ENCODE results near the gene OR2T4.

OR2T4 gene, protein sequence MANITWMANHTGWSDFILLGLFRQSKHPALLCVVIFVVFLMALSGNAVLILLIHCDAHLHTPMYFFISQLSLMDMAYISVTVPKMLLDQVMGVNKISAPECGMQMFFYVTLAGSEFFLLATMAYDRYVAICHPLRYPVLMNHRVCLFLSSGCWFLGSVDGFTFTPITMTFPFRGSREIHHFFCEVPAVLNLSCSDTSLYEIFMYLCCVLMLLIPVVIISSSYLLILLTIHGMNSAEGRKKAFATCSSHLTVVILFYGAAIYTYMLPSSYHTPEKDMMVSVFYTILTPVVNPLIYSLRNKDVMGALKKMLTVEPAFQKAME
- total RNA-seq = 0 reads per million in 2 donors

DNA sequence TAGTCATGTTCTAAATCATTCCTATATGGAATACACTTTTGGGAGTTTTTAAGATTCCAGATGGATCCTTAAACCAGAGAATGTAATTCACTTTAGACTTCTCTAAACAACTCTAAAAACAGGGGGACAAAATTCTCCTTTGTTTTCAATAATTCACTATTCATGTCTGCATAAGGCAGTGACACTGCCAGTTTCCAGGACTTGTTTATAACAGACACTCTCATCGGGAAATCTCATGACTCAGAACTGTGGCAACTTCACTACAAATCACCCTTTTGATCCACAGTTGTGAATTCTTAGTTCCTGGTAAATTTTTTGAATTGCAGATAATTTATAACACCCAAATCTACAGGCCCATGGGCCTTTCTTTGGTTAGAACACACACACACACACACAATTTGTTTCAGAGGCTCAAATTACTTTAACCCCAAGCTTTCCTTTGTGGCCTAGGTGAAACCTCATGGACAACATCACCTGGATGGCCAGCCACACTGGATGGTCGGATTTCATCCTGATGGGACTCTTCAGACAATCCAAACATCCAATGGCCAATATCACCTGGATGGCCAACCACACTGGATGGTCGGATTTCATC lies at the start of gene OR2T4:
TSS of gene OR2T4 (plus strand) at position 545 of the 595 bp plus-strand sequence. CDS start at position 545, 0 bp downstream.
- no peak for DNase-seq

DNA sequence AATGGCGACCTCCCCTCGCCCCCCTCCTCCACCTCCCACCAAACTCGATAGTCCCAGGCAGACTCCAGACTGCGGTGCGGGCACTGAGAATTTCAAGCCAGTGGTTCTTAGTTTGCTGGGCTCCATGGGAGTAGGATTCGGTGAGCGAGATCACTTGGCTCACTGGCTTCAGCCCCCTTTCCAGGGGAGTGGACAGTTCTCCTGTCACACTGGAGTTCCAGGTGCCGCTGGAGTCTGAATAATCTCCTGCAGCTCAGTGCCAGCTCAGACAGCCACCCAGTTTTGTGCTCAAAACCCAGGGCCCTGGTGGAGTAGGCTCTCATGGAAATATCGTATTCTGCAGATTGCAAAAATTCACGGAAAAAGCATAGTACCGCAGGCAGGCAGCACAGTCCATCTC lies 44.7 kb upstream of the OR2T4 start:
- DNase-seq = no peak

DNA sequence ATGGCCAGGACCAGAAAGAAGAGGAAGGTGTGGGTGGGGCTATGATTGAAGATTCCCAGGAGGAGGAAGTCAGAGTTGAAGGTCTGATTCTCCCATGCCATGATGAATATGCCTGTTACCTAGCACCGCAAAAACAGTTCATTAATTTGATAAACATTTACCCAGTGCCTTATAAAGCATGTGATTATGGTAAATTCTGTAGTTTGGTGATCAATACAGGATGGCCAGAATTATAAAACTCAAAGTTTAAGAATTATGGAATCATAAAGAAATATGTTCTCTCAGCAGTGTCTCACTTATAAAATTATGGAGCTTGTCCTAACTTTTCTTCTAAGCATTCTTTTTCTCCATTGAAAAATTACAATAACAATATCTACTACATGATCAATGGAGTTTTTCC lies 37.0 kb upstream of the OR2T4 start, which contains the start of gene OR2M7:
TSS of gene OR2M7 (minus strand) at position 101 of the 400 bp plus-strand sequence. CDS start at position 101, 0 bp downstream.
- DNase-seq = no peak

DNA sequence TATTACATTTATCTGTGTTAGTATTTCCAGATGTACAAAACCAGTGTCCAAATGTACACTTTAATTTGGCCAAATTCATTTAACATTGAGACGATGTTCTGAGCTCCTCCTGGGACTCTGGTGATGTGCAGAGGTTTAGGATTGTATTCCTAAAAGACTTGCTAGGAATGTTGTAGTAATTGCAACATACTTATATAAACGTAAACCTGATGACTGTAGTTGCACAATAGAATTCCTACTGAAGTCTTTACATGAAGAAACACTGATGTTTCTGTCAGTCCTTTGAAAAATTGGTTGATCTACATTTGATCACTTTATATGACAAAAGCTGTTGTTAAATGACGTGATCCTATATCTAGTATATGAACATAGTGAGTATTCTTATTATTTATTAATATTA lies 18.0 kb upstream of the OR2T4 start:
- DNase-seq = no peak

DNA sequence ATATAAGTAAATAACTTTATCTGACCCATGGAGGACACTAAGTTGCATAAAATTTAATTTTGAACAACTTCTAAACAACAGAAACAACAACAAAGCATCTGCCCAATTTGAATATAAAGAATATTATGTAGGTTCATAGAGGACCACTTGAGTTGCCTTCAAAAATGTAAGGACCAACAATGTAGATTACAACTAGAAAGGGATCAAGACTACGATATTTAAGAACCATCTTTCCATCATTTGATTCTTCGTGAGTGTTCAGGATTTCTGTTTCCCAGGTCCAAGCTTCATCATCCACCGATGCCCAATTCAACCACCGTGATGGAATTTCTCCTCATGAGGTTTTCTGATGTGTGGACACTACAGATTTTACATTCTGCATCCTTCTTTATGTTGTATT lies 13.0 kb upstream of the OR2T4 start, which contains the start of gene OR14C36:
TSS of gene OR14C36 (plus strand) at position 301 of the 400 bp plus-strand sequence. CDS start at position 301, 0 bp downstream.
- DNase-seq = no peak

DNA sequence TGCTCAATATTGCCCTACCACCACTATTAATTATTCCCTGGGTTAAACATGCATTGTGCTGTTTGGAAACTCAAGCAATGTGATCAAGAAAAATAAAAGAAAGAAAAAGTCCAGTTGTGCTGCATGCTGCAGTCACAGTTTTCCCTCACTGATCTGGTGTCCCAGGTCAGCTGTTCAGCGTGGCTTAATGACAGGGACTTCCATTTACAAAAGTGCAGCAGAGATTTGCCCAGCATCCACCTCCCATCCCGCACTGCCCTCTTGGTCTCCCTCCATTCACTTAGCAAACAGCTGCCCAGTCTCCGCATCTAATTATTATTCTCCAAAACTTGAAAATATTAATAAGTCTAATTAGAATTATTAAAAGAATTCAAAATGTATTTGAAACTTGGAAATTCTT lies 2.0 kb upstream of the OR2T4 start:
- no peak for DNase-seq

DNA sequence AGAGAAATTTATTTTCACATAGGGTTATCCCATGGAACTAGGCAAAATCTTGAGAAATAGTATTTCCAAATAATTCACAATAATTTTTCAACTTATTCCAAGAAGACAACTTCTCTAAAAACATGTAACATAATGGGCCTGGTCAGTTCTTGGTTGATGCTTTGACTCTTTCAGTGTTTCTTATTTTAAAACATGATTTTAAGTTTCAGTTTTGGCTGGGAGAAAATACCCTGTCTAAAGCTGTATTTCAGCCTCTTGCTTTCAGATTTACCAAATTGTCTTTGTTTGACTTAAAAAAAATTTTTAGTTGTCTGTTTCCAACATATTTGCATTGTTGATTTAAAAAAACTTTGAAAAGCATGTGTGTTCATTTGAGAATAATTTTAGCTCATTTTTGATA lies 5.1 kb downstream of the OR2T4 start:
- no peak for DNase-seq

DNA sequence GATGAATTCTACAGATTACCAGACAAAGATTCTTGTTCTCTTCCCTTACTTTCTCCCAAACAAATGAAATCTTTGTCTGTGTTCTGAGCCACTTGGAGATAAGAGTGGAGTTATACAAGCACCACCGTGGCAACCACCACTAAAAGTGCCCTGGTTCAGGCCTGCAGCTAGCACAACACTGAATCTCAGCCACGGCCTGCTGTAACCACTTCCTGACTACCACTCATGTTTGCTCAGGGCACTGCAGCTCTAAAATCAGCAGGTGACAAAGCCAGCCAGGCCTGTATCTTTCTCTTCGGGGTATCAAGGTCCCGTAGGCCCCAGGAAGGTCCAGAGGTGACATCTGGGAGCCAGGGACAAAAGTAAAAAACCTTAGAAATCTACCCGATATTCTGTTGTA lies 10.9 kb downstream of the OR2T4 start:
- DNase-seq = peak in 1 of 5 experiments; percentile 75

DNA sequence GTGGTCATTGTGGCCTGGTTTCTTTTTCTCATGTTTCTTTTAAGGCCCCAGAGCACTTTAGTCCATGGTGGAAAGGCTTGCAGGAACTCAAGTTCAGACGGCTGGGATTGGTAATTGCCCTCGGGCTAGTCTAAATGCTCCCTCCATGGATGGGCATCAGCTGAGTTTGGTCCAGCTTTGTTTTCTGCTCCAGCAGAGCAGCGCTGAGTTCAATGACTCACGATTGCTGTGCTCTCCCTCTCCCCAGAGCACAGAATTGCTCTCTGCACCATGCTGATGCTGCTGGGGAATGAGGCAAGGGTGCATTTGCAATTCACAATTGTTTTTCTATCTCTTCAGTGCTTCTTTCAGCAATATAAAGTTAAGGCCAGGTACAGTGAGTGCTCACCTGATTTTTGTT lies 12.3 kb downstream of the OR2T4 start:
- DNase-seq = no peak

DNA sequence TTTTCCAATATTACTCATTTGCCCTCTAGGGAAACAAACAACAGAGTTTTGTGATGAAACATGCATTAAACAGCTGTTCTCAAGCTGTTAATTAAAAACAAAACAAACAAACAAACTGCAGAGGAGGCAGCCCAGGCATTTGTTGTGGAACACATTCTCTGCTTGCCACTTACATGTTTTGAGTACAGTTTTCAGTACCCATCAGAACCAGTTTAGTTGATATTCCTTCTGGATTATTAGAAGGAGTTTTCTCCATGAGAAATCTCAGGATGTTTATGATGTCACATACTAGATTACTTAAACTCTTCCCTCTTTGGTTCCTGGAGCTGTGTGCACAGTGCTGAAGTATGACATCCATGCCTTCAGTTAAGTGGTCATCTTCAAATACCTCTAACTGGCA lies 14.0 kb downstream of the OR2T4 start, which contains the start of gene OR2T6:
TSS of gene OR2T6 (plus strand) at position 301 of the 400 bp plus-strand sequence. CDS start 11,863 bp downstream, outside the sequence.
- DNase-seq = no peak

DNA sequence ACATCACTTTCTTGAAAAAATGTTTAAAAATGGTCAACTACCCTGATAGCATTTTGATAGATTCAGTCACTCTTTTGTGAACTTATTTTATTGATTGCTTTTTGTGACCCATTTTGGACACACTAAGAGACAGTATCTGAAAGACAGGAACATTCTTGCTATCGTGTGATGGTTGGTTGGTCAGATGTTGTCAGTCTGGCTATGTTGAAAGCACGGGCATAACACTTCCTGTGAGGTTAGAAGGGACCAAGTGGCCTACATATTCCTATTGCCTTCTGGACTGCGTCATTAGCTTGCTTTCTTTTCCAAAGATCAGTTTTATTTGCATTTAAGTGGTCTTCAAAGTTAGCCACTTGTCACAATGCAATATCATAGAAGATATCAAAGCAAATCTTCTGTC lies 15.5 kb downstream of the OR2T4 start:
- no peak for DNase-seq

DNA sequence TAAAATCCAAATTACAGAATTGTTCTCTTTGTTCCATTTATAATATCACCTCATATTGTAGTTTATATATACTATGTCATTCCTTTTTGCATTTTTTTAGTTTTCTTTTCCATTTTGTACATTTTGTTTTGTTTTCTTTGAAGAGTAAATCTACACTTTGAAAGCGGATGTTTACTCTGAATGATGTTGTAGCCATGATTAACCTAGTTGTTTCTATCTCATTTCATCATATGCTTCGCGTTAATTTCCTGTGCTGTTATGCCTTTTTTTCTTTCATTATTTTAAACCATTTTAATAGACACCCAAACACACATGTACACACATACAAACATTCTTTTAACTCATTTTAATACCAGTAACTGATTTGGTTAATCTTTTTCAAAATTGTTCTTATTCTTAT lies 19.4 kb downstream of the OR2T4 start:
- no peak for DNase-seq

DNA sequence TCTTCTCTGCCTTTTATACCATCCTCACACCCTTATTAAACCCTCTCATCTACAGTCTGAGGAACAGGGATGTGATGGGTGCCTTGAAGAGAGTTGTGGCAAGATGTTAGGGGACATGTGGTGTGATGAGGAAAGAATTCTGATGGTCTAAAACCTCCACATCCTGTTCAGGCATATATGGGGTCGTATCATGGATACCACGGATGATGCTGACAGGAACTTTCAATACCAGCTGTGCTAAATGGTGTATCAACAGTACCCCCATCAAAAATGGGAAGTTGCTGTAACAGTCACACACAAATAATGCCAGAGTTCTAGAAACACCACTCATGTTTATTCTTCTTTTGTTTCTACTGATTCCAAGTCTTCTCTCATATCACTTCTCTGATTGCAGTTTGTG lies 27.0 kb downstream of the OR2T4 start:
- DNase-seq = no peak

DNA sequence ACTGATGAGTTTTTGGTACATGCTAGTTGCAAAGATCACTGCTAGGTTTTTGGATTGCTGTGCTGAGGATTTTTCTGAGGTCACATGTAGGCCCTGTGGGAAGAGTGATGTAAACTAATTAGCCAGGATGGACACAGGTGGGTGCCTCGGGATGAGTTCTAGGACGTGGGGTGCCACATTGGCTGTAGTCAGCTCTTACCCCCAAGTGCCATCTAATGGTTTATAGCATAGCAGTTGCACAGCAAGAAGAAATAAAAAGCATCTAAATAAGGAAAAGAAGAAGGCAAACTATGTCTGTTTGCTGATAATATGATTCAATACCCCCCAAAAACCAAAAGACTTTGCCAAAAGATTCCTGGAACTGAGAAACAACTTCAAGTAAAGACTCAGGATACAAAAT lies 31.6 kb downstream of the OR2T4 start:
- DNase-seq = no peak

DNA sequence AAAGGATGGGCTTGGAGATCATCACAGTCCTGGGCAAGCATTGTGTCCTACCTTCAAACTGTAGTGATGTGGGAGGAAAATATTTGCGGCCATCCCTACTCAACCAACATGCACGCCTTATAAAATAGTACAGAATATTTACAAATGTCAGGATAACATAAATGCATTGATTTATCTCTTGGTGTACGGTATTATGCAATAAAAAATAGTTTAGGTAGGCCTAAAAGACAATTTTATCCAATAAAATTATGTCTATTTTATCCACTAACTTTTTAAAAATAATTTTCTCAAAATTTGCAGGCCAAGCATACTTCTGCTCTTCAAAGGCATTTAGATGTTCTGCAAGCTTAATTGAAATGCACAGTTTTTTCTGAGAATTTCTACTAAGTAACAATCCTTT lies 41.3 kb downstream of the OR2T4 start, which contains the start of gene OR2T1:
TSS of gene OR2T1 (plus strand) at position 301 of the 400 bp plus-strand sequence. CDS start 3,100 bp downstream, outside the sequence.
- DNase-seq = no peak

DNA sequence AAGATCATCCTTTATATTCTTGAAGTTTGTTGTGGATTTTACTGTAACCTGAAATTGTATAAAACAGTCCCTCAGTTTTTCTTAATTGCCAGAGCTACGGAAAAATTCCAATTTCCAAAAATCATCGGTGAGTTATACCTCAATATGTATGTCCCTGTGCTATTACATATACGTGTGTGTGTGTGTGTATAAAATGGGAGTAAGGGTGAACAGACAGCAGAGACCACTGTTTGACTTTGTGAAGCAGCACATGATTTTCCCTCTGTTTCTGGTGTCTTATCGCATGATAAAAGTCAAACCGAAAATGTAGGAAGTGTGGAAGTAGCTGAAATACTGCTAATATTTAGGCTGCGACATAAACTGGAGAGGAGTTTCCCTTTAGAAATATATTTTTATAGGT lies 42.6 kb downstream of the OR2T4 start:
- DNase-seq = peak in 1 of 5 experiments; percentile 48

DNA sequence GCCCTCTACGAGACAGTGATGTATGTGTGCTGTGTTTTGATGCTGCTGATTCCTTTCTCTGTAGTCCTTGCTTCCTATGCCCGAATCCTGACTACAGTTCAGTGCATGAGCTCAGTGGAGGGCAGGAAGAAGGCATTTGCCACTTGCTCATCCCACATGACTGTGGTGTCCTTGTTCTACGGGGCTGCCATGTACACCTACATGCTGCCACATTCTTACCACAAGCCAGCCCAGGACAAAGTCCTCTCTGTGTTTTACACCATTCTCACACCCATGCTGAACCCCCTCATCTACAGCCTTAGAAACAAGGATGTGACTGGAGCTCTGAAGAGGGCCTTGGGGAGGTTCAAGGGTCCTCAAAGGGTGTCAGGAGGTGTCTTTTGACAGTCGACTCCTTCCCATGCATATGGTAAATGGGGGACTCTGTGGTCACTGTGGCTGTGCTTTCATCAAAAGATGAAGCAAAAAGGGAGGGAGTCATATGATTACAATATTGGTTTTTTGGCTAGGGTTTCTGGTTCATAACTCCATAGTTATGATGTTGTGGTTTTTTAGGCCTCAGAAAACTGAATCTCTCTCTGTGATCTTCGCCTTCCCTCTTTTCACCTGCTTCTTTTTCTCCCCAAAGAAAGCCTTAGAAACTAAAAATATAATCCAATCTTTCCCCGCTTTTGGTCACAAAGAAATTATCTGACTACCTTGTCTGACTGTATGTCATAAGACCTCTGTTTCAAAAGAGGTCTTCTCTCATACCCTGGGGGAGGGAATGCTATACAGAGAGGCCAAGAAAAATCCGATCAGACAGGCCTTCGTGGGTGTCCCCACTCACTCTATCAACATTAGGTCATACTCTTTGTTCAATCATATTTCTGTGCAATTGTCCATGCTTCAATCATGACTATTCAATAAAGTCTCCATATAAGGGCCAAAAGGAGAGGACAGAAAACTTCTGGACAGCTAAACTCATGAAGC lies 45.5 kb downstream of the OR2T4 start:
- DNase-seq = peak in 1 of 5 experiments; percentile 29
